ENCODE results near the gene UBE2E2.

- no peak for TF ChIP-seq GATA2 (IDR thresholded peaks at IDR 0.05; ENCODE audit: low read depth, low read length)
- TF ChIP-seq GATA3 (IDR thresholded peaks at IDR 0.05; ENCODE audit: low read depth, low read length): no peak
Measured at GRCh38 chr3:23232854-23233253, 29.7 kb downstream of the UBE2E2 start.

Measured in SH-SY5Y (cell line).